ENCODE data around the gene EVC.

EVC gene

GRCh38 chr4:5707778-5708448, 3.1 kb upstream of the EVC start:
- H3K27me3 ChIP-seq (ENCODE audit: control insufficient read depth in 1 of 2, insufficient read depth in 2 of 2, low read length in 2 of 2) = no peaks in the 10 kb centered on the region
- peak overlapping the region; percentile 80 to 88 for H3K9ac ChIP-seq (ENCODE audit: low read length in 2 of 2)
- H3K36me3 ChIP-seq (ENCODE audit: control insufficient read depth in 2 of 2, insufficient read depth in 2 of 2, low read length in 2 of 2) = peaks cover 7% of the 10 kb centered on the region in 2 donors
- no peaks in the 10 kb centered on the region for H3K9me3 ChIP-seq (ENCODE audit: control insufficient read depth in 2 of 2, low read length in 2 of 2)
- peak overlapping the region; percentile 81 for H3K27ac ChIP-seq (ENCODE audit: low read length)
- H3K4me3 ChIP-seq (ENCODE audit: low read length in 2 of 2) = peak overlapping the region; percentile 85 to 86
- peaks cover 50% of the 10 kb centered on the region for H3K4me1 ChIP-seq (ENCODE audit: control insufficient read depth, insufficient read depth, low read length)

GRCh38 chr4:5708449-5709206, 2.4 kb upstream of the EVC start, which contains the start of gene EVC2:
Gene EVC2 (minus strand): TSS chr4:5708559. CDS start chr4:5708513, 46 bp downstream.
- Histone ChIP-seq H3K36me3 (ENCODE audit: control insufficient read depth in 2 of 2, insufficient read depth in 2 of 2, low read length in 2 of 2) (peaks cover 7% of the 10 kb centered on the region in 2 donors), H3K27me3 (ENCODE audit: control insufficient read depth in 1 of 2, insufficient read depth in 2 of 2, low read length in 2 of 2) (no peaks in the 10 kb centered on the region), H3K9me3 (ENCODE audit: control insufficient read depth in 2 of 2, low read length in 2 of 2) (no peaks in the 10 kb centered on the region), H3K27ac (ENCODE audit: low read length) (peak within 1 kb of the TSS; percentile 81), H3K4me3 (ENCODE audit: low read length in 2 of 2) (peak within 1 kb of the TSS; percentile 85 to 86), H3K9ac (ENCODE audit: low read length in 2 of 2) (peak within 1 kb of the TSS; percentile 80 to 88), H3K4me1 (ENCODE audit: control insufficient read depth, insufficient read depth, low read length) (peaks cover 51% of the 10 kb centered on the region)

GRCh38 chr4:5709207-5709575, 1.8 kb upstream of the EVC start:
- Histone ChIP-seq H3K9me3 (ENCODE audit: control insufficient read depth in 2 of 2, low read length in 2 of 2) (no peaks in the 10 kb centered on the region), H3K36me3 (ENCODE audit: control insufficient read depth in 2 of 2, insufficient read depth in 2 of 2, low read length in 2 of 2) (peaks cover 3 to 4% of the 10 kb centered on the region in 2 donors), H3K9ac (ENCODE audit: low read length in 2 of 2) (peak overlapping the region; percentile 80 to 88), H3K4me1 (ENCODE audit: control insufficient read depth, insufficient read depth, low read length) (peaks cover 51% of the 10 kb centered on the region), H3K4me3 (ENCODE audit: low read length in 2 of 2) (peak overlapping the region in 1 of 2 donors; percentile 85), H3K27ac (ENCODE audit: low read length) (peak overlapping the region; percentile 81), H3K27me3 (ENCODE audit: control insufficient read depth in 1 of 2, insufficient read depth in 2 of 2, low read length in 2 of 2) (no peaks in the 10 kb centered on the region)

- Histone ChIP-seq H3K27me3 (ENCODE audit: control insufficient read depth in 1 of 2, insufficient read depth in 2 of 2, low read length in 2 of 2) (no peaks in the 10 kb centered on the region), H3K4me1 (ENCODE audit: control insufficient read depth, insufficient read depth, low read length) (peaks cover 51% of the 10 kb centered on the region), H3K36me3 (ENCODE audit: control insufficient read depth in 2 of 2, insufficient read depth in 2 of 2, low read length in 2 of 2) (no peaks in the 10 kb centered on the region), H3K9ac (ENCODE audit: low read length in 2 of 2) (peak overlapping the region; percentile 42 to 68), H3K4me3 (ENCODE audit: low read length in 2 of 2) (peak overlapping the region; percentile 48 to 86), H3K27ac (ENCODE audit: low read length) (peak overlapping the region; percentile 80), H3K9me3 (ENCODE audit: control insufficient read depth in 2 of 2, low read length in 2 of 2) (peaks cover 3% of the 10 kb centered on the region in 2 donors)
These were observed 688 bp upstream of the EVC start for GRCh38 chr4:5710065-5710960.

- peaks cover 4% of the 10 kb centered on the region in 2 donors for H3K9me3 ChIP-seq (ENCODE audit: control insufficient read depth in 2 of 2, low read length in 2 of 2)
- peak overlapping the region; percentile 48 to 73 for H3K9ac ChIP-seq (ENCODE audit: low read length in 2 of 2)
- H3K4me3 ChIP-seq (ENCODE audit: low read length in 2 of 2) = peak overlapping the region; percentile 83 to 86
- no peaks in the 10 kb centered on the region for H3K27me3 ChIP-seq (ENCODE audit: control insufficient read depth in 1 of 2, insufficient read depth in 2 of 2, low read length in 2 of 2)
- peaks cover 46% of the 10 kb centered on the region for H3K4me1 ChIP-seq (ENCODE audit: control insufficient read depth, insufficient read depth, low read length)
- no peaks in the 10 kb centered on the region for H3K36me3 ChIP-seq (ENCODE audit: control insufficient read depth in 2 of 2, insufficient read depth in 2 of 2, low read length in 2 of 2)
- no peak overlapping the region for H3K27ac ChIP-seq (ENCODE audit: low read length)
These were observed 631 bp downstream of the EVC start for GRCh38 chr4:5711479-5712184.

- no peaks in the 10 kb centered on the region for H3K27me3 ChIP-seq (ENCODE audit: control insufficient read depth in 1 of 2, insufficient read depth in 2 of 2, low read length in 2 of 2)
- H3K9ac ChIP-seq (ENCODE audit: low read length in 2 of 2) = no peak overlapping the region
- peak overlapping the region in 1 of 2 donors; percentile 86 for H3K4me3 ChIP-seq (ENCODE audit: low read length in 2 of 2)
- no peak overlapping the region for H3K27ac ChIP-seq (ENCODE audit: low read length)
- no peaks in the 10 kb centered on the region for H3K36me3 ChIP-seq (ENCODE audit: control insufficient read depth in 2 of 2, insufficient read depth in 2 of 2, low read length in 2 of 2)
- H3K4me1 ChIP-seq (ENCODE audit: control insufficient read depth, insufficient read depth, low read length) = peaks cover 37% of the 10 kb centered on the region
- H3K9me3 ChIP-seq (ENCODE audit: control insufficient read depth in 2 of 2, low read length in 2 of 2) = peaks cover 4% of the 10 kb centered on the region in 2 donors
These were observed 1.5 kb downstream of the EVC start for GRCh38 chr4:5712517-5712916.

GRCh38 chr4:5712931-5713330, 1.9 kb downstream of the EVC start:
- no peak overlapping the region for H3K9ac ChIP-seq (ENCODE audit: low read length in 2 of 2)
- no peaks in the 10 kb centered on the region for H3K27me3 ChIP-seq (ENCODE audit: control insufficient read depth in 1 of 2, insufficient read depth in 2 of 2, low read length in 2 of 2)
- H3K4me1 ChIP-seq (ENCODE audit: control insufficient read depth, insufficient read depth, low read length) = peaks cover 33% of the 10 kb centered on the region

GRCh38 chr4:5713861-5714260, 2.9 kb downstream of the EVC start:
- H3K4me3 ChIP-seq (ENCODE audit: low read length in 2 of 2) = no peak overlapping the region
- no peaks in the 10 kb centered on the region for H3K27me3 ChIP-seq (ENCODE audit: control insufficient read depth in 1 of 2, insufficient read depth in 2 of 2, low read length in 2 of 2)
- no peak overlapping the region for H3K9ac ChIP-seq (ENCODE audit: low read length in 2 of 2)
- H3K9me3 ChIP-seq (ENCODE audit: control insufficient read depth in 2 of 2, low read length in 2 of 2) = peaks cover 4% of the 10 kb centered on the region in 2 donors
- peaks cover 0 to 2% of the 10 kb centered on the region in 2 donors for H3K36me3 ChIP-seq (ENCODE audit: control insufficient read depth in 2 of 2, insufficient read depth in 2 of 2, low read length in 2 of 2)
- H3K27ac ChIP-seq (ENCODE audit: low read length) = no peak overlapping the region
- H3K4me1 ChIP-seq (ENCODE audit: control insufficient read depth, insufficient read depth, low read length) = peaks cover 25% of the 10 kb centered on the region

More at GRCh38 chr4:5712931-5713330, 1.9 kb downstream of the EVC start:
- H3K9me3 ChIP-seq (ENCODE audit: control insufficient read depth in 2 of 2, low read length in 2 of 2) = peaks cover 4% of the 10 kb centered on the region in 2 donors
- no peaks in the 10 kb centered on the region for H3K36me3 ChIP-seq (ENCODE audit: control insufficient read depth in 2 of 2, insufficient read depth in 2 of 2, low read length in 2 of 2)
- no peak overlapping the region for H3K27ac ChIP-seq (ENCODE audit: low read length)
- H3K4me3 ChIP-seq (ENCODE audit: low read length in 2 of 2) = peak overlapping the region in 1 of 2 donors; percentile 86

GRCh38 chr4:5715357-5715756, 4.4 kb downstream of the EVC start:
- Histone ChIP-seq H3K27ac (ENCODE audit: low read length) (no peak overlapping the region), H3K9me3 (ENCODE audit: control insufficient read depth in 2 of 2, low read length in 2 of 2) (peaks cover 4% of the 10 kb centered on the region in 2 donors), H3K9ac (ENCODE audit: low read length in 2 of 2) (no peak overlapping the region), H3K4me3 (ENCODE audit: low read length in 2 of 2) (no peak overlapping the region), H3K4me1 (ENCODE audit: control insufficient read depth, insufficient read depth, low read length) (peaks cover 18% of the 10 kb centered on the region), H3K36me3 (ENCODE audit: control insufficient read depth in 2 of 2, insufficient read depth in 2 of 2, low read length in 2 of 2) (peaks cover 4 to 15% of the 10 kb centered on the region in 2 donors), H3K27me3 (ENCODE audit: control insufficient read depth in 1 of 2, insufficient read depth in 2 of 2, low read length in 2 of 2) (no peaks in the 10 kb centered on the region)

GRCh38 chr4:5716391-5716790, 5.4 kb downstream of the EVC start:
- peaks cover 10 to 20% of the 10 kb centered on the region in 2 donors for H3K36me3 ChIP-seq (ENCODE audit: control insufficient read depth in 2 of 2, insufficient read depth in 2 of 2, low read length in 2 of 2)
- peaks cover 13% of the 10 kb centered on the region for H3K4me1 ChIP-seq (ENCODE audit: control insufficient read depth, insufficient read depth, low read length)
- H3K4me3 ChIP-seq (ENCODE audit: low read length in 2 of 2) = no peak overlapping the region
- H3K9ac ChIP-seq (ENCODE audit: low read length in 2 of 2) = no peak overlapping the region
- H3K27ac ChIP-seq (ENCODE audit: low read length) = no peak overlapping the region
- no peaks in the 10 kb centered on the region for H3K27me3 ChIP-seq (ENCODE audit: control insufficient read depth in 1 of 2, insufficient read depth in 2 of 2, low read length in 2 of 2)
- peaks cover 4% of the 10 kb centered on the region in 2 donors for H3K9me3 ChIP-seq (ENCODE audit: control insufficient read depth in 2 of 2, low read length in 2 of 2)

Data from stomach smooth muscle (tissue), 2 donors.